K562 (cell line): ENCODE results near the gene UNC93B1. TPM values are rescaled to one million over a fixed set of nuclear protein-coding genes. Genes with fewer than 3 reads are reported as not detected.

ENCODE experiments used
- ATAC-seq: fragments of 200-7000 bp; cut with Tn5 transposase; 3 replicates; pipeline ENCODE4 v1.9.1; 2020; ENCODE audit warnings: moderate library complexity
- BruUV-seq: library from RNA; stranded (reverse); fragments of 400-500 nt; replicated peaks from 2 replicates; lab custom pipeline; 2021; lab: Mats Ljungman, UMichigan
- CTCF ChIA-PET: fragments of 300-600 bp; formaldehyde crosslinking; extraction: SDS; loops from one replicate; lab custom pipeline; 2021; ENCODE audit warnings: low intra/inter-chr PET ratio; lab: Yijun Ruan, JAX
- POLR2A ChIA-PET: fragments of 300-600, 350-650 bp; sonication (Branson Sonifier 250); formaldehyde crosslinking; extraction: SDS; loops from one replicate; lab custom pipeline; 2021; ENCODE audit warnings: antibody characterized with exemption, inconsistent platforms; lab: Yijun Ruan, JAX
- DNase-seq, 4 experiments: peaks; one replicate each; pipeline versions ENCODE4 v3.0.0 to v3.0.0-alpha.2; 2011 to 2018; ENCODE audit warnings: low spot score in 3 of 4, mixed read lengths in 3 of 4; ENCODE audit errors: extremely low read depth in 1 of 4
- FAIRE-seq: peaks from 2 replicates; lab custom pipeline; 2011; peaks lifted over from hg19 to GRCh38; lab: Jason Lieb, UNC
- H2AFZ ChIP-seq: 2 replicates; pipeline ENCODE4 v1.6.0; 2011; ENCODE audit warnings: low read depth, low read length, control low read depth, inconsistent platforms
- H3K27ac ChIP-seq: fragments of 200-600 bp; 3 replicates; pipeline ENCODE4 v1.8.0; 2011; ENCODE audit warnings: low read depth, mild to moderate bottlenecking, control low read depth, inconsistent platforms, low read length, moderate library complexity, mixed read lengths; ENCODE audit errors: extremely low read depth
- H3K27me3 ChIP-seq, 2 experiments: fragments of 300-600 bp in 1 of 2; 2 replicates in 1 of 2; 3 replicates in 1 of 2; pipeline versions ENCODE4 v1.6.0 to v1.8.0; 2011; ENCODE audit warnings: inconsistent platforms in 2 of 2, low read length in 2 of 2, mild to moderate bottlenecking in 1 of 2, mixed read lengths in 1 of 2, moderate library complexity in 1 of 2; ENCODE audit not compliant: control insufficient read depth in 2 of 2, insufficient read depth in 2 of 2
- H3K36me3 ChIP-seq: fragments of 300-600 bp; 3 replicates; pipeline ENCODE4 v1.8.0; 2011; ENCODE audit warnings: mild to moderate bottlenecking, low read length, inconsistent platforms; ENCODE audit not compliant: control insufficient read depth, insufficient read depth
- H3K4me1 ChIP-seq, 2 experiments: fragments of 200-600 bp in 1 of 2; replicated peaks in 1 of 2; 2 replicates in 1 of 2; 3 replicates in 1 of 2; pipeline versions ENCODE4 v1.5.1 to v1.8.0; 2011; ENCODE audit warnings: inconsistent platforms in 2 of 2, low read length in 2 of 2, mild to moderate bottlenecking in 1 of 2, mixed read lengths in 1 of 2, moderate library complexity in 1 of 2; ENCODE audit not compliant: control insufficient read depth in 2 of 2, insufficient read depth in 2 of 2
- H3K4me2 ChIP-seq: 2 replicates; pipeline ENCODE4 v1.6.1; 2011; ENCODE audit warnings: low read length, control low read depth, inconsistent platforms, mixed read lengths; ENCODE audit not compliant: insufficient read depth
- H3K4me3 ChIP-seq: fragments of 200-600 bp; sonication (generic), shearing (Covaris generic); 2 replicates; pipeline ENCODE4 v1.5.1; 2016; ENCODE audit warnings: control low read depth, inconsistent platforms
- H3K79me2 ChIP-seq: fragments of 200-600 bp; 3 replicates; pipeline ENCODE4 v1.8.0; 2011; ENCODE audit warnings: low read length, inconsistent platforms; ENCODE audit not compliant: control insufficient read depth, insufficient read depth
- H3K9ac ChIP-seq, 2 experiments: 2 replicates each; pipeline versions ENCODE4 v1.6.0 to v1.6.1; 2011; ENCODE audit warnings: low read depth in 2 of 2, low read length in 2 of 2, control low read depth in 1 of 2, inconsistent platforms in 1 of 2, mild to moderate bottlenecking in 1 of 2, mixed read lengths in 1 of 2; ENCODE audit not compliant: insufficient read depth in 1 of 2
- H3K9me1 ChIP-seq: one replicate; pipeline ENCODE4 v1.6.0; 2011; ENCODE audit warnings: inconsistent platforms, mild to moderate bottlenecking, low read length, moderate library complexity; ENCODE audit not compliant: control insufficient read depth, insufficient read depth
- H3K9me3 ChIP-seq: replicated peaks from 2 replicates; pipeline ENCODE4 v1.5.1; 2011; ENCODE audit warnings: low read depth, low read length, inconsistent platforms; ENCODE audit not compliant: control insufficient read depth, insufficient read depth
- H4K20me1 ChIP-seq: replicated peaks from 2 replicates; pipeline ENCODE4 v1.6.1; 2011; ENCODE audit warnings: low read length, inconsistent platforms, mixed read lengths; ENCODE audit not compliant: control insufficient read depth, insufficient read depth
- NFYB ChIP-seq: IDR thresholded peaks from 2 replicates; pipeline ENCODE4 v1.6.1; 2011; ENCODE audit warnings: mild to moderate bottlenecking, moderate library complexity; ENCODE audit not compliant: insufficient read length; ENCODE audit errors: extremely low read depth
- POLR2G ChIP-seq: fragments of 200-400 bp; formaldehyde crosslinking; IDR thresholded peaks from 2 replicates; pipeline ENCODE4 v1.6.1; 2017; ENCODE audit warnings: low read depth, mild to moderate bottlenecking, antibody characterized with exemption, low read length, moderate library complexity
- RBFOX2 ChIP-seq: fragments of 200-400 bp; formaldehyde crosslinking; IDR thresholded peaks from 2 replicates; pipeline ENCODE4 v1.6.1; 2017; ENCODE audit warnings: low read depth, mild to moderate bottlenecking, low read length, moderate library complexity
- SIRT6 ChIP-seq: IDR thresholded peaks from one replicate; pipeline ENCODE4 v1.6.1; 2012; ENCODE audit warnings: low read depth, mild to moderate bottlenecking, control low read depth, inconsistent platforms, low read length, moderate library complexity
- ZFP36 ChIP-seq: fragments of 150-350 bp; IDR thresholded peaks from 2 replicates; pipeline ENCODE4 v1.6.1; 2018; ENCODE audit warnings: low read length, low read depth; ENCODE audit not compliant: partially characterized antibody
- WGBS: fragments of 100-300 bp; shearing (Covaris generic); methylation state at CpG from one replicate; pipeline ENCODE4 v1.1.6; 2016; ENCODE audit warnings: low coverage, mixed read lengths; ENCODE audit not compliant: insufficient coverage; ENCODE audit errors: missing lambda C conversion rate; 5-methylcytosine and 5-hydroxymethylcytosine counted together
- in situ Hi-C: fragments of 300-500 bp; cut with MboI; formaldehyde crosslinking; loops from 4 replicates; pipeline ENCODE4 v1.15.0; 2018; ENCODE audit warnings: inconsistent platforms, mixed read lengths
- intact Hi-C: fragments of 100-400 bp; cut with micrococcal nuclease; formaldehyde crosslinking; loops from 2 replicates; pipeline ENCODE4 v1.14.2; 2022
- polyA plus RNA-seq, 8 experiments: library from polyadenylated mRNA; depleted of rRNA in 4 of 8; stranded (reverse) in 5 of 8; unstranded in 3 of 8; fragments of >200 nt; fragmentation: Nextera tagmentation in 2 of 8; fragmentation: Illumina TruSeq in 1 of 8; extraction: Ambion mirVana in 2 of 8; extraction: Trizol in 1 of 8; gene quantifications; 2 replicates each; pipeline versions ENCODE4 v1.2.1 to v1.2.3, GENCODE V29; 2011 to 2014; ENCODE audit warnings: inconsistent platforms in 1 of 8, missing spikeins in 1 of 8
- total RNA-seq, 7 experiments: library from RNA; depleted of rRNA in 6 of 7; stranded (reverse); fragments of >200 nt in 6 of 7; fragmentation: Illumina TruSeq in 2 of 7; extraction: Trizol in 2 of 7; gene quantifications; 2 replicates each; pipeline versions ENCODE4 v1.2.1 to v1.2.3, GENCODE V29; 2011 to 2021; ENCODE audit warnings: low replicate concordance in 1 of 7
- TF ChIP-seq, protein P1 (sequence below): sonication (generic); formaldehyde crosslinking; IDR thresholded peaks from 2 replicates; pipeline ENCODE4 v1.8.1; 2023; ENCODE audit warnings: mild to moderate bottlenecking, missing genetic modification reagents

Gene UNC93B1
- total and polyA plus RNA-seq, 9 of the 15 experiments (the other 6 are each of a cell fraction or from before 2014, with no cell fraction given): 0.10 to 13.6 (median 6.5) TPM

DNA sequence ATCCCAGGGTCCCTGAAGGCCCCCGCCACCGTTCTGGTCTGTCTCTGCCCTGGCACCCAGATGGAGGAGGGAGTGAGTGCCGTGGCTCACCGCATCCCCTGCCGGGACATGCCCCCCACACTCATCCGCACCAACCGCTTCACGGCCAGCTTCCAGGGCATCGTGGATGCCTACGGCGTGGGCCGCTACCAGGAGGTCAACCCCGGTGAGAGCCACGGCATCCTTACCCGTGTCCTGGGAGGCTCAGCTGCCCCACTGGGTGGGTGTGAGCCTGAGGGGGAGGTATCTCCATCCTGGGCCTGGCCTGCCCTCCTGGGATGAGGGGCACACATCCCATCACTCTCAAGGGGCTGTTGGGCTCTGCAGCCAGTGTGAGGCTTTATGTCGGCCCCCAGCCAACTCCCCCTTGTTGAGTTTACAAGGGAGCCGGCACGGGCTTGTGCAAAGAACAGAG, 41.0 kb upstream of the UNC93B1 start:
- H4K20me1 ChIP-seq: peaks cover 4% of the 10 kb centered on the region; the same call in 1 of the 2 replicates
- TF ChIP-seq SIRT6 (no peak), POLR2G (peak; percentile 12; the same call in 1 of the 2 replicates)
- no peak overlapping the region for H3K4me3 ChIP-seq
- no TSS peak for BruUV-seq
- ChIA-PET POLR2A (interaction anchor here (0.6 kb wide), 1 partner anchor 1115 kb away, joined by 4 read pairs; no protein-coding TSS in a partner anchor), CTCF (no interaction called here)
- peaks cover 28 to 70% of the 10 kb centered on the region in 2 experiments for H3K4me1 ChIP-seq
- peaks cover 20% of the 10 kb centered on the region for H3K79me2 ChIP-seq
- H3K27me3 ChIP-seq: no peaks in the 10 kb centered on the region
- H3K9me1 ChIP-seq: no peaks in the 10 kb centered on the region
- ATAC-seq: no peak
- in situ Hi-C loops (no loop called here), intact Hi-C loops (no loop called here)
- peak overlapping the region in 1 of 2 experiments; percentile 80; a peak in 1 of 4 replicates for H3K9ac ChIP-seq
- H3K4me2 ChIP-seq: no peak overlapping the region
- no peak overlapping the region for H3K27ac ChIP-seq
- H3K36me3 ChIP-seq: peaks cover 79% of the 10 kb centered on the region; the same call in 2 of the 3 replicates
- no peak for DNase-seq
- FAIRE-seq: no peak
- no peaks in the 10 kb centered on the region for H3K9me3 ChIP-seq
- no peak overlapping the region for H2AFZ ChIP-seq
- 97% methylated on average over 18 of the region's 18 CpGs for WGBS

- POLR2A ChIA-PET: interaction anchor here (0.5 to 4.9 kb wide), 5 partner anchors 8 to 27 kb away, joined by 3 to 55 read pairs (median 4); no protein-coding TSS in a partner anchor
- DNase-seq (no peak), FAIRE-seq (no peak), ATAC-seq (no peak)
- H3K4me3 ChIP-seq: no peak overlapping the region
- no peaks in the 10 kb centered on the region for H3K9me1 ChIP-seq
- no peaks in the 10 kb centered on the region for H3K27me3 ChIP-seq
- intact Hi-C loops (no loop called here), in situ Hi-C loops (no loop called here)
- peaks cover 72% of the 10 kb centered on the region; the same call in 2 of the 3 replicates for H3K36me3 ChIP-seq
- no peak overlapping the region for H2AFZ ChIP-seq
- H3K9me3 ChIP-seq: no peaks in the 10 kb centered on the region
- BruUV-seq: no TSS peak
- CTCF ChIA-PET: no interaction called here
- no peak overlapping the region for H3K27ac ChIP-seq
- peaks cover 32 to 71% of the 10 kb centered on the region in 2 experiments for H3K4me1 ChIP-seq
- H3K79me2 ChIP-seq: peaks cover 26% of the 10 kb centered on the region
- peak overlapping the region in 1 of 2 experiments; percentile 80; a peak in 2 of 4 replicates for H3K9ac ChIP-seq
- WGBS: 83% methylated on average over 23 of the region's 24 CpGs
- no peak overlapping the region for H3K4me2 ChIP-seq
- H4K20me1 ChIP-seq: peaks cover 4% of the 10 kb centered on the region; the same call in 1 of the 2 replicates
- TF ChIP-seq, protein P1, sequence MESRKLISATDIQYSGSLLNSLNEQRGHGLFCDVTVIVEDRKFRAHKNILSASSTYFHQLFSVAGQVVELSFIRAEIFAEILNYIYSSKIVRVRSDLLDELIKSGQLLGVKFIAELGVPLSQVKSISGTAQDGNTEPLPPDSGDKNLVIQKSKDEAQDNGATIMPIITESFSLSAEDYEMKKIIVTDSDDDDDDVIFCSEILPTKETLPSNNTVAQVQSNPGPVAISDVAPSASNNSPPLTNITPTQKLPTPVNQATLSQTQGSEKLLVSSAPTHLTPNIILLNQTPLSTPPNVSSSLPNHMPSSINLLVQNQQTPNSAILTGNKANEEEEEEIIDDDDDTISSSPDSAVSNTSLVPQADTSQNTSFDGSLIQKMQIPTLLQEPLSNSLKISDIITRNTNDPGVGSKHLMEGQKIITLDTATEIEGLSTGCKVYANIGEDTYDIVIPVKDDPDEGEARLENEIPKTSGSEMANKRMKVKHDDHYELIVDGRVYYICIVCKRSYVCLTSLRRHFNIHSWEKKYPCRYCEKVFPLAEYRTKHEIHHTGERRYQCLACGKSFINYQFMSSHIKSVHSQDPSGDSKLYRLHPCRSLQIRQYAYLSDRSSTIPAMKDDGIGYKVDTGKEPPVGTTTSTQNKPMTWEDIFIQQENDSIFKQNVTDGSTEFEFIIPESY: peak; percentile 85
- TF ChIP-seq RBFOX2 (0 out of 2 replicates have a peak, but pooled peaks have one; percentile 36), ZFP36 (peak; percentile 60), NFYB (no peak)
- TF ChIP-seq, all 486 proteins: peak for 3
Measured at GRCh38 chr11:68044145-68044813, 40.4 kb upstream of the UNC93B1 start.
